H7 (cell line): ENCODE data around the gene PATZ1. TPM values are rescaled to one million over a fixed set of nuclear protein-coding genes. Genes with fewer than 3 reads are reported as not detected.

ENCODE experiments used
- DNase-seq: peaks from one replicate; pipeline ENCODE4 v3.0.0; 2012
- H3K27me3 ChIP-seq: 2 replicates; pipeline ENCODE4 v1.6.0; 2011; ENCODE audit warnings: mild to moderate bottlenecking, low read length; ENCODE audit not compliant: control insufficient read depth, insufficient read depth
- H3K36me3 ChIP-seq: replicated peaks from 2 replicates; pipeline ENCODE4 v1.5.1; 2011; ENCODE audit warnings: low read length; ENCODE audit not compliant: control insufficient read depth, insufficient read depth
- H3K4me3 ChIP-seq: 2 replicates; pipeline ENCODE4 v1.5.1; 2011; ENCODE audit warnings: low read depth, mild to moderate bottlenecking, control low read depth, low read length, moderate library complexity; ENCODE audit not compliant: insufficient read depth
- total RNA-seq: library from RNA; depleted of rRNA; stranded (reverse); fragments of >200 nt; shearing (Covaris generic); gene quantifications from 2 replicates; pipeline ENCODE4 v1.2.3, GENCODE V29; 2014

The PATZ1 gene
- total RNA-seq, 1 experiment from 2014 or later, result 43.0 TPM

GRCh38 chr22:31286360-31287255 is 59.5 kb downstream of the PATZ1 start:
- H3K27me3 ChIP-seq, result peaks cover 21% of the 10 kb centered on the region

GRCh38 chr22:31284281-31285155 is 61.6 kb downstream of the PATZ1 start:
- no peak for DNase-seq
- no peaks in the 10 kb centered on the region; the same call in 1 of the 2 replicates for H3K36me3 ChIP-seq
- H3K27me3 ChIP-seq, result peaks cover 7% of the 10 kb centered on the region
- H3K4me3 ChIP-seq, result no peak overlapping the region

More at GRCh38 chr22:31286360-31287255, 59.5 kb downstream of the PATZ1 start:
- H3K4me3 ChIP-seq, result no peak overlapping the region
- DNase-seq, result no peak
- H3K36me3 ChIP-seq, result no peaks in the 10 kb centered on the region; the same call in 1 of the 2 replicates

- no peak for DNase-seq
Observed at GRCh38 chr22:31282748-31283468, 63.2 kb downstream of the PATZ1 start.

GRCh38 chr22:31281733-31282132 is 64.4 kb downstream of the PATZ1 start:
- Histone ChIP-seq H3K4me3 (no peak overlapping the region), H3K27me3 (no peaks in the 10 kb centered on the region), H3K36me3 (peaks cover 3% of the 10 kb centered on the region)
- DNase-seq, result no peak

More at GRCh38 chr22:31282748-31283468, 63.2 kb downstream of the PATZ1 start:
- no peaks in the 10 kb centered on the region for H3K27me3 ChIP-seq
- peaks cover 2% of the 10 kb centered on the region for H3K36me3 ChIP-seq
- no peak overlapping the region for H3K4me3 ChIP-seq

- H3K36me3 ChIP-seq, result peaks cover 8% of the 10 kb centered on the region
- H3K27me3 ChIP-seq, result no peaks in the 10 kb centered on the region
- H3K4me3 ChIP-seq, result no peak overlapping the region
- DNase-seq, result no peak
Observed at GRCh38 chr22:31279821-31280505, 66.2 kb downstream of the PATZ1 start.

- H3K27me3 ChIP-seq, result no peaks in the 10 kb centered on the region
- H3K4me3 ChIP-seq, result no peak overlapping the region
- DNase-seq, result no peak
- H3K36me3 ChIP-seq, result peaks cover 12% of the 10 kb centered on the region
Observed at GRCh38 chr22:31279327-31279669, 66.8 kb downstream of the PATZ1 start.

GRCh38 chr22:31278626-31279326 is 67.4 kb downstream of the PATZ1 start:
- Histone ChIP-seq H3K27me3 (no peaks in the 10 kb centered on the region), H3K4me3 (no peak overlapping the region), H3K36me3 (peaks cover 14% of the 10 kb centered on the region)
- DNase-seq, result no peak

- peaks cover 17% of the 10 kb centered on the region for H3K36me3 ChIP-seq
- H3K4me3 ChIP-seq, result no peak overlapping the region
- no peak for DNase-seq
- H3K27me3 ChIP-seq, result no peaks in the 10 kb centered on the region
Observed at GRCh38 chr22:31278151-31278621, 68.0 kb downstream of the PATZ1 start.

GRCh38 chr22:31277741-31278140 is 68.4 kb downstream of the PATZ1 start:
- DNase-seq, result no peak
- H3K36me3 ChIP-seq, result peaks cover 19% of the 10 kb centered on the region
- no peaks in the 10 kb centered on the region for H3K27me3 ChIP-seq
- no peak overlapping the region for H3K4me3 ChIP-seq

GRCh38 chr22:31276426-31277167 is 69.5 kb downstream of the PATZ1 start:
- H3K4me3 ChIP-seq, result no peak overlapping the region
- H3K36me3 ChIP-seq, result peaks cover 19% of the 10 kb centered on the region
- no peak for DNase-seq
- no peaks in the 10 kb centered on the region for H3K27me3 ChIP-seq
